ENCODE measurements around the gene KLF2.
"Not testable (repeated sequence)": the region's sequence is repeated elsewhere in the genome, so short reads cannot be mapped to it uniquely, and the experiment has no call there.

GRCh38 chr19:16285079-16285478 is 39.5 kb upstream of the KLF2 start:
- not testable (repeated sequence) for TF ChIP-seq CTCF, POLR2A (IDR thresholded peaks at IDR 0.05)
